Endodermal cell (in vitro differentiated cells): Measurements from ENCODE around the gene GRPEL2. TPM values are rescaled to one million over a fixed set of nuclear protein-coding genes. Genes with fewer than 3 reads are reported as not detected.

Experiments
- DNase-seq: peaks from one replicate; pipeline ENCODE4 v3.0.0-alpha.2; 2017
- H3K27ac ChIP-seq: 2 replicates; pipeline ENCODE4 v1.5.1; 2013; ENCODE audit warnings: mild to moderate bottlenecking, low read depth, low read length, moderate library complexity
- H3K27me3 ChIP-seq: 2 replicates; pipeline ENCODE4 v1.6.1; 2013; ENCODE audit warnings: mild to moderate bottlenecking, low read length, moderate library complexity; ENCODE audit not compliant: insufficient read depth, control insufficient read depth, poor library complexity, severe bottlenecking
- H3K36me3 ChIP-seq: 2 replicates; pipeline ENCODE4 v1.7.0; 2013; ENCODE audit warnings: mild to moderate bottlenecking, low read length, moderate library complexity; ENCODE audit not compliant: control insufficient read depth, insufficient read depth
- H3K4me1 ChIP-seq: one replicate; pipeline ENCODE4 v1.7.0; 2013; ENCODE audit warnings: low read length; ENCODE audit not compliant: control insufficient read depth, insufficient read depth
- H3K4me3 ChIP-seq: 2 replicates; pipeline ENCODE4 v1.5.1; 2013; ENCODE audit warnings: mild to moderate bottlenecking, low read length, moderate library complexity
- H3K9ac ChIP-seq: 2 replicates; pipeline ENCODE4 v1.6.1; 2013; ENCODE audit warnings: mild to moderate bottlenecking, low read length, moderate library complexity; ENCODE audit not compliant: poor library complexity, severe bottlenecking; ENCODE audit errors: extremely low read depth
- H3K9me3 ChIP-seq: 2 replicates; pipeline ENCODE4 v1.6.1; 2013; ENCODE audit warnings: mild to moderate bottlenecking, low read length, moderate library complexity; ENCODE audit not compliant: control insufficient read depth
- H3K27ac Mint-ChIP-seq: 2 replicates; pipeline ENCODE4 v1.8.0; 2020; ENCODE audit warnings: mixed read lengths
- H3K27me3 Mint-ChIP-seq: 2 replicates; pipeline ENCODE4 v1.8.0; 2021; ENCODE audit warnings: mild to moderate bottlenecking, mixed read lengths; ENCODE audit not compliant: insufficient read depth
- H3K36me3 Mint-ChIP-seq: 2 replicates; pipeline ENCODE4 v1.8.0; 2020; ENCODE audit warnings: low read depth, mixed read lengths
- H3K4me1 Mint-ChIP-seq: 2 replicates; pipeline ENCODE4 v1.8.0; 2020; ENCODE audit warnings: mixed read lengths
- H3K4me3 Mint-ChIP-seq: 2 replicates; pipeline ENCODE4 v1.8.0; 2020; ENCODE audit warnings: mild to moderate bottlenecking, moderate library complexity, mixed read lengths
- H3K9me3 Mint-ChIP-seq: 2 replicates; pipeline ENCODE4 v1.8.0; 2020; ENCODE audit warnings: mild to moderate bottlenecking, mixed read lengths
- WGBS, 2 experiments: methylation state at CpG; one replicate each; pipeline versions ENCODE4 v1.1.5 to v1.1.7; 2013; ENCODE audit warnings: missing lambda C conversion rate in 2 of 2, mixed read lengths in 1 of 2; ENCODE audit not compliant: insufficient coverage in 1 of 2, insufficient read length in 1 of 2; 5-methylcytosine and 5-hydroxymethylcytosine counted together
- total RNA-seq, 2 donors: library from RNA; stranded (reverse); fragmentation: NEBNext Ultra II Directional in 1 of 2; extraction: Animal tissue kit (Norgen Biotek cat#: 25700) in 1 of 2; gene quantifications; 2 replicates in 1 of 2; 3 replicates in 1 of 2; pipeline ENCODE4 v1.2.1, GENCODE V29; 2021
- TF ChIP-seq, protein P1 (sequence below): fragments of 200-600 bp; sonication (generic); conservative IDR thresholded peaks from 2 replicates; pipeline ENCODE4 v1.5.0; 2021; ENCODE audit warnings: antibody characterized with exemption, mild to moderate bottlenecking

The GRPEL2 gene
- total RNA-seq, 2 donors from 2014 or later: 26.2 to 31.6 TPM

DNA sequence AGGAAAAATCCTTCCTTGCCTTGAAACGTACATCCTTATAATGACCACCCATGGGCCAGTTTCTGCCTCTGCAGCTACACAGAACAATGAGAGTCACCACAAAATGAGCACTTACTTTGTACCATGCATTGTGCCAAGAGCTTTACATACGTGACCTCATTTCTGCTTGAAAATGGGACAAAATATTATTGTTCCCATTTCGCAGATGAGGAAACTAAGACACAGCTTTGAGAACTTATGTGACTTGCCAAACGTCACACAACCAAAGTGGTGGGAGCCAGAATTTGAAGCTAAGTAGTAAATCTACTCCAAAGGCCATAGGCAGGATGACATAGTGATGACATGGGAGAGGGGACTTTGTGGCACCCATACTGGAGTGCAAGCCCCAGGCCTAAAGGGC is 34.8 kb upstream of the GRPEL2 start:
- WGBS, 2 experiments: 94 to 97% methylated on average over 4 of the region's 4 CpGs
- TF ChIP-seq, protein P1, sequence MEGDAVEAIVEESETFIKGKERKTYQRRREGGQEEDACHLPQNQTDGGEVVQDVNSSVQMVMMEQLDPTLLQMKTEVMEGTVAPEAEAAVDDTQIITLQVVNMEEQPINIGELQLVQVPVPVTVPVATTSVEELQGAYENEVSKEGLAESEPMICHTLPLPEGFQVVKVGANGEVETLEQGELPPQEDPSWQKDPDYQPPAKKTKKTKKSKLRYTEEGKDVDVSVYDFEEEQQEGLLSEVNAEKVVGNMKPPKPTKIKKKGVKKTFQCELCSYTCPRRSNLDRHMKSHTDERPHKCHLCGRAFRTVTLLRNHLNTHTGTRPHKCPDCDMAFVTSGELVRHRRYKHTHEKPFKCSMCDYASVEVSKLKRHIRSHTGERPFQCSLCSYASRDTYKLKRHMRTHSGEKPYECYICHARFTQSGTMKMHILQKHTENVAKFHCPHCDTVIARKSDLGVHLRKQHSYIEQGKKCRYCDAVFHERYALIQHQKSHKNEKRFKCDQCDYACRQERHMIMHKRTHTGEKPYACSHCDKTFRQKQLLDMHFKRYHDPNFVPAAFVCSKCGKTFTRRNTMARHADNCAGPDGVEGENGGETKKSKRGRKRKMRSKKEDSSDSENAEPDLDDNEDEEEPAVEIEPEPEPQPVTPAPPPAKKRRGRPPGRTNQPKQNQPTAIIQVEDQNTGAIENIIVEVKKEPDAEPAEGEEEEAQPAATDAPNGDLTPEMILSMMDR: no peak
- DNase-seq: no peak

DNA sequence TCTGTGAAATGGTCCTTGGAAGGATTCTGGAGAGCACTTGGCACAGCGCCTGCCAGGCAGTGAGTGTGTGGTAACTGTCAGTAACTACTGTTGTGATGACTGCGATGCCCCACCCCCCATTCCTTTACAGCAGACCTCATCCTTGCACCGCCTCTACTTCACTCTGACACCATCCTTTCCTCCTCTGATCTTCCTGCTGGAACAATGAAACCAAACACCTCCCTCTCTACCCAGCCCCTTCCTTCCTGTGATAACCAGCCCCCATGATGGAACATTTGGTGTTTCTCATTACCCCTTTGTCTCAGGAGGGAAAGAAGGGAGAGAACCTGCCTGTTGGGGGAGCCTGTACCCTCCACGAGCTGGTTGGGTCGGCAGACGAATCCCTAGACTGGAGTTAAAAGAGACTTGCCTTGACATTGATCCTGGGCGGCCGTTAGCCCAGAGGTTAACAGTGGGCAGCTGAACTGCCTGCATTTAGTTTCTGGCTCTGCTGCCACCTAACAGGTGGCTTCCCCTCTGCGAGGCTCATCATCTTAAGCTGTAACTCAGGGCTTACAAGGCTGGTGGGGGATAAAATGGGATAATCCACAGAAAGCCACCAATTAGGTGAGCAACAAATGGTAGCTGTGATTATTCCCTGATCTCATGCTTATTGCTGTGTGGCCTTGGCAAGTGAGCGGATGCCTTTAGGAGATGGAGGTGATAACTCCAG is 34.2 kb upstream of the GRPEL2 start:
- no peaks in the 10 kb centered on the region for H3K27me3 Mint-ChIP-seq
- TF ChIP-seq, protein P1: no peak
- Histone ChIP-seq H3K36me3 (no peaks in the 10 kb centered on the region), H3K4me1 (no peaks in the 10 kb centered on the region), H3K27ac (no peak overlapping the region), H3K4me3 (no peak overlapping the region), H3K9me3 (no peaks in the 10 kb centered on the region), H3K27me3 (no peaks in the 10 kb centered on the region), H3K9ac (no peak overlapping the region)
- H3K36me3 Mint-ChIP-seq: no peaks in the 10 kb centered on the region
- peak; percentile 61 for DNase-seq
- 63 to 71% methylated on average over 8 to 10 of the region's 10 CpGs for WGBS, 2 experiments
- no peak overlapping the region for H3K4me3 Mint-ChIP-seq
- no peaks in the 10 kb centered on the region for H3K9me3 Mint-ChIP-seq
- H3K27ac Mint-ChIP-seq: no peak overlapping the region
- peaks cover 5% of the 10 kb centered on the region for H3K4me1 Mint-ChIP-seq

More for the DNA sequence above, 34.8 kb upstream of the GRPEL2 start:
- H3K4me3 ChIP-seq: no peak overlapping the region
- H3K9ac ChIP-seq: no peak overlapping the region
- H3K36me3 ChIP-seq: no peaks in the 10 kb centered on the region
- no peaks in the 10 kb centered on the region for H3K4me1 ChIP-seq
- no peak overlapping the region for H3K27ac Mint-ChIP-seq
- no peaks in the 10 kb centered on the region for H3K27me3 ChIP-seq
- no peaks in the 10 kb centered on the region for H3K27me3 Mint-ChIP-seq
- H3K4me1 Mint-ChIP-seq: peaks cover 5% of the 10 kb centered on the region
- no peak overlapping the region for H3K4me3 Mint-ChIP-seq
- H3K9me3 ChIP-seq: no peaks in the 10 kb centered on the region
- H3K36me3 Mint-ChIP-seq: no peaks in the 10 kb centered on the region
- no peaks in the 10 kb centered on the region for H3K9me3 Mint-ChIP-seq
- H3K27ac ChIP-seq: no peak overlapping the region

GRCh38 chr5:149313151-149313841 is 32.0 kb upstream of the GRPEL2 start:
- Mint-ChIP-seq H3K4me1 (peaks cover 5% of the 10 kb centered on the region), H3K4me3 (no peak overlapping the region), H3K9me3 (no peaks in the 10 kb centered on the region), H3K27ac (no peak overlapping the region), H3K36me3 (no peaks in the 10 kb centered on the region), H3K27me3 (no peaks in the 10 kb centered on the region)
- H3K27ac ChIP-seq: no peak overlapping the region
- WGBS, 2 experiments: 91% methylated on average over 5 to 6 of the region's 6 CpGs
- no peaks in the 10 kb centered on the region for H3K9me3 ChIP-seq
- no peaks in the 10 kb centered on the region for H3K4me1 ChIP-seq
- no peak overlapping the region for H3K9ac ChIP-seq
- TF ChIP-seq, protein P1: no peak
- no peak overlapping the region for H3K4me3 ChIP-seq
- no peak for DNase-seq
- no peaks in the 10 kb centered on the region for H3K27me3 ChIP-seq
- no peaks in the 10 kb centered on the region for H3K36me3 ChIP-seq
